Spleen (tissue), 11 donors: Measurements from ENCODE around the gene SLC22A23. TPM values are rescaled to one million over a fixed set of nuclear protein-coding genes. Genes with fewer than 3 reads are reported as not detected.

Experiments used
- DNase-seq: peaks from one replicate; pipeline ENCODE4 v3.0.0-alpha.2; 2020
- H3K27ac ChIP-seq, 8 donors: fragments of 200-600 bp; sonication (generic) in 7 of 8; 1 replicate in 4 of 8; 2 replicates in 4 of 8; pipeline versions ENCODE4 v1.5.0 to v1.8.0; 2016 to 2021; ENCODE audit warnings: inconsistent platforms in 4 of 8, mild to moderate bottlenecking in 4 of 8, moderate library complexity in 1 of 8
- H3K27me3 ChIP-seq, 7 donors: fragments of 200-600 bp; sonication (generic) in 6 of 7; replicated peaks in 1 of 7; 1 replicate in 4 of 7; 2 replicates in 3 of 7; pipeline versions ENCODE4 v1.5.0 to v1.8.0; 2016 to 2021; ENCODE audit warnings: inconsistent platforms in 3 of 7, mild to moderate bottlenecking in 1 of 7
- H3K36me3 ChIP-seq, 6 donors: fragments of 200-600 bp; sonication (generic) in 5 of 6; 1 replicate in 4 of 6; 2 replicates in 2 of 6; pipeline versions ENCODE4 v1.5.0 to v1.8.0; 2016 to 2021; ENCODE audit warnings: inconsistent platforms in 2 of 6
- H3K4me1 ChIP-seq, 6 donors: fragments of 200-600 bp; sonication (generic) in 5 of 6; 1 replicate in 3 of 6; 2 replicates in 3 of 6; pipeline versions ENCODE4 v1.5.0 to v1.8.0; 2016 to 2021; ENCODE audit warnings: inconsistent platforms in 3 of 6
- H3K4me3 ChIP-seq, 8 donors: fragments of 200-600 bp; sonication (generic) in 7 of 8; 1 replicate in 4 of 8; 2 replicates in 4 of 8; pipeline versions ENCODE4 v1.5.0 to v1.8.0; 2016 to 2021; ENCODE audit warnings: inconsistent platforms in 4 of 8, mild to moderate bottlenecking in 4 of 8, moderate library complexity in 2 of 8
- H3K9me3 ChIP-seq, 8 donors: fragments of 200-600 bp; sonication (generic) in 7 of 8; 1 replicate in 4 of 8; 2 replicates in 4 of 8; pipeline versions ENCODE4 v1.5.0 to v1.8.0; 2016 to 2021; ENCODE audit warnings: inconsistent platforms in 4 of 8
- CTCF ChIP-seq, 11 experiments: fragments of 200-600 bp in 7 of 11; fragments of 450-650 bp in 4 of 11; sonication (generic) in 4 of 11; IDR thresholded peaks in 8 of 11; conservative IDR thresholded peaks in 3 of 11; 1 replicate in 7 of 11; 2 replicates in 4 of 11; pipeline versions ENCODE4 v1.4.0 to v1.8.0; 2016 to 2021; ENCODE audit warnings: antibody characterized with exemption in 11 of 11, inconsistent platforms in 4 of 11, mild to moderate bottlenecking in 1 of 11
- POLR2A ChIP-seq, 3 donors: fragments of 450-650 bp; IDR thresholded peaks; one replicate each; pipeline ENCODE4 v1.5.1; 2017; ENCODE audit warnings: antibody characterized with exemption in 3 of 3, mild to moderate bottlenecking in 1 of 3
- POLR2AphosphoS5 ChIP-seq, 3 donors: sonication (generic); formaldehyde crosslinking; IDR thresholded peaks; one replicate each; pipeline ENCODE4 v1.5.1; 2017; ENCODE audit warnings: antibody characterized with exemption in 3 of 3
- WGBS, 5 donors: extraction: QIAGEN DNeasy Blood & Tissue Kit in 3 of 5; methylation state at CpG; one replicate each; pipeline versions ENCODE4 v1.1.5 to v1.1.7; 2013 to 2018; 5-methylcytosine and 5-hydroxymethylcytosine counted together
- intact Hi-C: fragments of 100-400 bp; cut with DNase I; formaldehyde crosslinking; loops from one replicate; pipeline ENCODE4 v1.15.0; 2023; ENCODE audit warnings: low total_unique reads
- polyA plus RNA-seq, 3 donors: library from polyadenylated mRNA; stranded (reverse); fragments of 200-250 nt; gene quantifications; one replicate each; pipeline ENCODE4 v1.2.1, GENCODE V29; 2013
- total RNA-seq, 7 donors: library from RNA; depleted of rRNA in 3 of 7; stranded (reverse); fragments of >200 nt in 3 of 7; fragmentation: NEBNext Ultra II Directional in 4 of 7; extraction: Animal tissue kit (Norgen Biotek cat#: 25700) in 4 of 7; gene quantifications; one replicate each; pipeline versions ENCODE4 v1.1.0 to v1.2.1, GENCODE V29; 2016 to 2021
- donor health status: healthy with polysubstance abuse.
- donor health status: DM: no; HTN: no; CAD: no; lungs with moderate emphysema.
- donor health status: DM: no; HTN: no; CAD: no.
- donor health status: Bipolar disorder and iron deficiency.
- donor health status: healthy.
- donor health status: DM: no; HTN: no; CAD: no.
- donor health status: DM: yes; HTN: yes; CAD: no.

SLC22A23 gene
- total and polyA plus RNA-seq, 10 donors: 1.9 to 22.6 (median 18.3) TPM

- no peaks in the 10 kb centered on the region for H3K9me3 ChIP-seq
- TF ChIP-seq POLR2A (IDR thresholded peaks at IDR 0.05): no peak
- no peak for TF ChIP-seq POLR2AphosphoS5 (IDR thresholded peaks at IDR 0.05)
- TF ChIP-seq CTCF (IDR thresholded peaks at IDR 0.05 in 8 of 11, conservative IDR thresholded peaks at IDR 0.05 in 3 of 11): no peak
- H3K27me3 ChIP-seq: no peaks in the 10 kb centered on the region
- no peak for DNase-seq
- H3K4me3 ChIP-seq: no peak overlapping the region
- intact Hi-C loops: no loop called here
- no peaks in the 10 kb centered on the region for H3K36me3 ChIP-seq
- WGBS, 5 donors: 71 to 82% (median 75%) methylated on average over 4 of the region's 4 CpGs
- peak overlapping the region; percentile 78 to 94 (median 88) for H3K27ac ChIP-seq
- H3K4me1 ChIP-seq: peaks cover 6 to 57% (median 37%) of the 10 kb centered on the region in 6 donors
These were observed 101.9 kb downstream of the SLC22A23 start for GRCh38 chr6:3355011-3355357.

GRCh38 chr6:3353939-3354338, 102.9 kb downstream of the SLC22A23 start:
- H3K27ac ChIP-seq: peak overlapping the region in 3 of 8 donors; percentile 87 to 94 (median 89)
- no peak for DNase-seq
- no peaks in the 10 kb centered on the region for H3K27me3 ChIP-seq
- H3K9me3 ChIP-seq: no peaks in the 10 kb centered on the region
- no peak overlapping the region for H3K4me3 ChIP-seq
- intact Hi-C loops: no loop called here
- no peaks in the 10 kb centered on the region for H3K36me3 ChIP-seq
- TF ChIP-seq CTCF (IDR thresholded peaks at IDR 0.05 in 8 of 11, conservative IDR thresholded peaks at IDR 0.05 in 3 of 11) (no peak), POLR2AphosphoS5 (IDR thresholded peaks at IDR 0.05) (no peak), POLR2A (IDR thresholded peaks at IDR 0.05) (no peak)
- H3K4me1 ChIP-seq: peaks cover 6 to 57% (median 40%) of the 10 kb centered on the region in 6 donors
- 86 to 93% (median 90%) methylated on average over 5 of the region's 5 CpGs for WGBS, 5 donors

- TF ChIP-seq POLR2AphosphoS5 (IDR thresholded peaks at IDR 0.05) (no peak), CTCF (IDR thresholded peaks at IDR 0.05 in 8 of 11, conservative IDR thresholded peaks at IDR 0.05 in 3 of 11) (no peak), POLR2A (IDR thresholded peaks at IDR 0.05) (no peak)
- Histone ChIP-seq H3K36me3 (no peaks in the 10 kb centered on the region), H3K4me1 (peaks cover 6 to 57% (median 40%) of the 10 kb centered on the region in 6 donors), H3K9me3 (no peaks in the 10 kb centered on the region), H3K27ac (peak overlapping the region in 1 of 8 donors; percentile 89), H3K4me3 (no peak overlapping the region), H3K27me3 (no peaks in the 10 kb centered on the region)
- intact Hi-C loops: no loop called here
- WGBS, 5 donors: 68 to 82% (median 70%) methylated on average over 9 of the region's 9 CpGs
- DNase-seq: no peak
These were observed 103.5 kb downstream of the SLC22A23 start for GRCh38 chr6:3353213-3353903.

- no peak overlapping the region for H3K27ac ChIP-seq
- H3K9me3 ChIP-seq: no peaks in the 10 kb centered on the region
- no peaks in the 10 kb centered on the region for H3K27me3 ChIP-seq
- TF ChIP-seq POLR2AphosphoS5 (IDR thresholded peaks at IDR 0.05) (no peak), CTCF (IDR thresholded peaks at IDR 0.05 in 8 of 11, conservative IDR thresholded peaks at IDR 0.05 in 3 of 11) (no peak), POLR2A (IDR thresholded peaks at IDR 0.05) (no peak)
- H3K4me1 ChIP-seq: peaks cover 6 to 55% (median 40%) of the 10 kb centered on the region in 6 donors
- intact Hi-C loops: no loop called here
- no peaks in the 10 kb centered on the region for H3K36me3 ChIP-seq
- WGBS, 5 donors: 79 to 89% (median 83%) methylated on average over 9 of the region's 9 CpGs
- no peak overlapping the region for H3K4me3 ChIP-seq
- no peak for DNase-seq
These were observed 104.2 kb downstream of the SLC22A23 start for GRCh38 chr6:3352678-3353077.
